OCI-LY7 (cell line): ENCODE data around the gene PCNX3. TPM values are rescaled to one million over a fixed set of nuclear protein-coding genes. Genes with fewer than 3 reads are reported as not detected.

ENCODE experiments used
- BruUV-seq: library from RNA; stranded (reverse); fragments of 400-500 nt; replicated peaks from 2 replicates; lab custom pipeline; 2021; lab: Mats Ljungman, UMichigan
- CTCF ChIA-PET: fragments of 300-600 bp; sonication (Branson Sonifier 250); formaldehyde crosslinking; loops from one replicate; lab custom pipeline; 2022; ENCODE audit warnings: antibody characterized with exemption; ENCODE audit not compliant: unreplicated experiment; lab: Charles Lee
- POLR2A ChIA-PET: fragments of 300-600 bp; sonication (Branson Sonifier 250); formaldehyde crosslinking; loops from one replicate; lab custom pipeline; 2022; ENCODE audit warnings: antibody characterized with exemption; lab: Charles Lee
- DNase-seq: peaks from one replicate; pipeline ENCODE4 v3.0.0-alpha.2; 2015; ENCODE audit warnings: low spot score
- H2AFZ ChIP-seq: fragments of 200-600 bp; sonication (generic), shearing (Covaris generic); 2 replicates; pipeline ENCODE4 v1.6.1; 2014; ENCODE audit warnings: mild to moderate bottlenecking, antibody characterized with exemption, low read length, moderate library complexity
- H3K27ac ChIP-seq: fragments of 200-600 bp; sonication (generic); 2 replicates; pipeline ENCODE4 v1.5.1; 2014; ENCODE audit warnings: mixed run types, low read depth, mild to moderate bottlenecking, moderate library complexity, low read length, inconsistent platforms; ENCODE audit not compliant: poor library complexity, severe bottlenecking
- H3K36me3 ChIP-seq: fragments of 200-600 bp; sonication (generic); 2 replicates; pipeline ENCODE4 v1.6.1; 2014; ENCODE audit warnings: mild to moderate bottlenecking, antibody characterized with exemption, low read length, moderate library complexity, mixed read lengths; ENCODE audit not compliant: insufficient read depth
- H3K4me1 ChIP-seq: fragments of 200-600 bp; sonication (generic); 2 replicates; pipeline ENCODE4 v1.5.1; 2014; ENCODE audit warnings: mild to moderate bottlenecking, low read length; ENCODE audit not compliant: insufficient read depth, poor library complexity, severe bottlenecking
- H3K4me2 ChIP-seq: fragments of 200-600 bp; sonication (generic); 2 replicates; pipeline ENCODE4 v1.6.1; 2014; ENCODE audit warnings: mild to moderate bottlenecking, low read length
- H3K4me3 ChIP-seq: fragments of 200-600 bp; sonication (generic); 2 replicates; pipeline ENCODE4 v1.5.1; 2014; ENCODE audit warnings: mild to moderate bottlenecking, low read depth, low read length; ENCODE audit not compliant: poor library complexity, severe bottlenecking
- H3K79me2 ChIP-seq: fragments of 200-600 bp; sonication (generic); 2 replicates; pipeline ENCODE4 v1.6.1; 2016; ENCODE audit warnings: low read depth, mild to moderate bottlenecking, low read length, moderate library complexity, mixed read lengths; ENCODE audit not compliant: insufficient read depth
- H3K9me2 ChIP-seq: fragments of 200-600 bp; sonication (generic); 2 replicates; pipeline ENCODE4 v1.6.1; 2016; ENCODE audit warnings: mild to moderate bottlenecking, low read length, mixed read lengths; ENCODE audit not compliant: insufficient read depth
- H3K9me3 ChIP-seq: fragments of 200-600 bp; sonication (generic); 2 replicates; pipeline ENCODE4 v1.6.1; 2014; ENCODE audit warnings: mild to moderate bottlenecking, mixed run types, low read length, mixed read lengths
- H4K20me1 ChIP-seq: fragments of 200-600 bp; sonication (generic); 2 replicates; pipeline ENCODE4 v1.6.1; 2014; ENCODE audit warnings: mild to moderate bottlenecking, antibody characterized with exemption, low read length, moderate library complexity, mixed read lengths; ENCODE audit not compliant: insufficient read depth
- EZH2phosphoT487 ChIP-seq: fragments of 200-600 bp; sonication (generic); IDR thresholded peaks from 2 replicates; pipeline ENCODE4 v1.6.1; 2018; ENCODE audit warnings: low read depth, borderline replicate concordance, mild to moderate bottlenecking, mixed run types, antibody characterized with exemption, low read length, moderate library complexity, mixed read lengths
- intact Hi-C: fragments of 100-400 bp; cut with micrococcal nuclease; formaldehyde crosslinking; loops from one replicate; pipeline ENCODE4 v1.10.0; 2022; ENCODE audit not compliant: unreplicated experiment
- total RNA-seq, 2 experiments: library from RNA; depleted of rRNA in 1 of 2; stranded (reverse); fragments of >200 nt in 1 of 2; shearing (Covaris generic) in 1 of 2; gene quantifications; 2 replicates each; pipeline ENCODE4 v1.2.3, GENCODE V29; 2014 to 2022
- TF ChIP-seq, protein P1 (sequence below): fragments of 200-600 bp; sonication (generic); conservative IDR thresholded peaks from 2 replicates; pipeline ENCODE4 v1.5.1; 2014; ENCODE audit warnings: mild to moderate bottlenecking, antibody characterized with exemption, low read length, moderate library complexity, mixed read lengths

The PCNX3 gene
- total RNA-seq, 2 experiments from 2014 or later, result 36.2 to 66.7 TPM

DNA sequence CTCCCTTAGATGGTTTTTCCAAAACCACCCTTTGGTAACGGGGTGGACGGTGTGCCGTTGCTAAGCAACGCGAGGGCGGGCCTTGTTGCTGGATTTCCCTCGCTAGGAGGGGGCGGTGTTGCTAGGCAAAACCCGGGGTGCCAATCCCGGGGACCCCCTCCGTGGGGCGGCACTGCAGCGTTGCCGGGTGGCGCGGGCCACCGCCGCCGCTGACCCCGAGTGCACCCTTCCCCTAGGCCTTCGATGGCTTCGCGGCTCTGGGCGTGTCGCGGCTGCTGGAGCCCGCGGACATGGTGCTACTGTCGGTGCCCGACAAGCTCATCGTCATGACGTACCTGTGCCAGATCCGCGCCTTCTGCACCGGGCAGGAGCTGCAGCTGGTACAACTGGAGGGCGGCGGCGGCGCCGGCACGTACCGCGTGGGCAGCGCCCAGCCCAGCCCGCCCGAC is 30.8 kb upstream of the PCNX3 start:
- no peak overlapping the region for H3K27ac ChIP-seq
- POLR2A ChIA-PET, result no interaction called here
- no peaks in the 10 kb centered on the region for H3K9me2 ChIP-seq
- no peak for DNase-seq
- no peaks in the 10 kb centered on the region for H3K9me3 ChIP-seq
- BruUV-seq, result no TSS peak
- H2AFZ ChIP-seq, result no peak overlapping the region
- TF ChIP-seq, protein P1, sequence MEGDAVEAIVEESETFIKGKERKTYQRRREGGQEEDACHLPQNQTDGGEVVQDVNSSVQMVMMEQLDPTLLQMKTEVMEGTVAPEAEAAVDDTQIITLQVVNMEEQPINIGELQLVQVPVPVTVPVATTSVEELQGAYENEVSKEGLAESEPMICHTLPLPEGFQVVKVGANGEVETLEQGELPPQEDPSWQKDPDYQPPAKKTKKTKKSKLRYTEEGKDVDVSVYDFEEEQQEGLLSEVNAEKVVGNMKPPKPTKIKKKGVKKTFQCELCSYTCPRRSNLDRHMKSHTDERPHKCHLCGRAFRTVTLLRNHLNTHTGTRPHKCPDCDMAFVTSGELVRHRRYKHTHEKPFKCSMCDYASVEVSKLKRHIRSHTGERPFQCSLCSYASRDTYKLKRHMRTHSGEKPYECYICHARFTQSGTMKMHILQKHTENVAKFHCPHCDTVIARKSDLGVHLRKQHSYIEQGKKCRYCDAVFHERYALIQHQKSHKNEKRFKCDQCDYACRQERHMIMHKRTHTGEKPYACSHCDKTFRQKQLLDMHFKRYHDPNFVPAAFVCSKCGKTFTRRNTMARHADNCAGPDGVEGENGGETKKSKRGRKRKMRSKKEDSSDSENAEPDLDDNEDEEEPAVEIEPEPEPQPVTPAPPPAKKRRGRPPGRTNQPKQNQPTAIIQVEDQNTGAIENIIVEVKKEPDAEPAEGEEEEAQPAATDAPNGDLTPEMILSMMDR, result no peak
- no peak for TF ChIP-seq EZH2phosphoT487
- H4K20me1 ChIP-seq, result no peaks in the 10 kb centered on the region
- no peaks in the 10 kb centered on the region for H3K79me2 ChIP-seq
- intact Hi-C loops, result no loop called here
- H3K36me3 ChIP-seq, result peaks cover 35% of the 10 kb centered on the region
- CTCF ChIA-PET, result no interaction called here
- no peak overlapping the region for H3K4me2 ChIP-seq
- peaks cover 33% of the 10 kb centered on the region for H3K4me1 ChIP-seq
- H3K4me3 ChIP-seq, result no peak overlapping the region

DNA sequence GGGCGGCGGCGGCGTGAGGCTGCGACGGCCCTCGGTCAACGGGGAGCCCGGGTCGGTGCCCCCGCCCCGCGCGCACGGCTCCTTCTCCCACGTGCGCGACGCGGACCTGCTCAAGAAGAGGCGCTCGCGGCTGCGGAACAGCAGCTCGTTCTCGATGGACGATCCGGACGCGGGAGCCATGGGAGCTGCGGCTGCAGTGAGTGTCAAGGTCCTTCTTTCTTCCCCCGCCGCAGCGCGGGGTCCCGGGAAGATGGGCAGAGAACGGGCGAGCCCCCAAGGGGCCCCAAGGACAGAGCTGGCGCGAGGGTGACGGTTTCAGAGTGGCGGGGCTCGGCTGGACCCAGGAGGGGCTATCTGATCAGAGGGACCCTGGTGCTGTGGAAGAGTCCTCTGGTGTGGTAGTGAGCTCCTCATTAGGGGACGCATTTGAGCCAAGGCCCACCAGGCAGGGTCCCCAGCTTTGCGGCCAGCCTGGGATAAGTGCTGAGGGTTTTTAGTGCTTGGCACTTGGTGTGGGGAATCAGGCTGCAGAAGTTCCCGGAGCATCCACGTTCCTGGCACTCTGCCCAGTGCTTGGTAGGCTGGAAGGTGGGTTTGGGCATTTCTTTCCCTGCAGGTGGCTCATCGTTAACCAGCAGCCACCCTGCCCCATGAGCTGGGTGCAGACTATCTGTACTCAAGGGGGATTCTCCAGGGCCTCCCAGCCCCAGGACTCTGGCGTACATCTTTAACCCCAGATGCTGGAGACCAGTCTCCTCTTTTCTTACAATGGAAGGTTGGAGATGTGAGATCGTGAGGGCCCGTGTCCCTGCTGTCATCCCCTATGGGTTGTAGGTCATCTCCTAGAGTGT is 30.0 kb upstream of the PCNX3 start:
- no peak for DNase-seq
- no TSS peak for BruUV-seq
- no peak overlapping the region for H2AFZ ChIP-seq
- intact Hi-C loops, result no loop called here
- H3K4me1 ChIP-seq, result peaks cover 36% of the 10 kb centered on the region
- no peak overlapping the region for H3K27ac ChIP-seq
- peaks cover 32% of the 10 kb centered on the region for H3K36me3 ChIP-seq
- no peaks in the 10 kb centered on the region for H3K9me2 ChIP-seq
- H3K4me3 ChIP-seq, result no peak overlapping the region
- no peaks in the 10 kb centered on the region for H3K9me3 ChIP-seq
- POLR2A ChIA-PET, result no interaction called here
- H3K4me2 ChIP-seq, result no peak overlapping the region
- no peak for TF ChIP-seq EZH2phosphoT487
- TF ChIP-seq, protein P1, result no peak
- H4K20me1 ChIP-seq, result no peaks in the 10 kb centered on the region
- no peaks in the 10 kb centered on the region for H3K79me2 ChIP-seq
- CTCF ChIA-PET, result no interaction called here

DNA sequence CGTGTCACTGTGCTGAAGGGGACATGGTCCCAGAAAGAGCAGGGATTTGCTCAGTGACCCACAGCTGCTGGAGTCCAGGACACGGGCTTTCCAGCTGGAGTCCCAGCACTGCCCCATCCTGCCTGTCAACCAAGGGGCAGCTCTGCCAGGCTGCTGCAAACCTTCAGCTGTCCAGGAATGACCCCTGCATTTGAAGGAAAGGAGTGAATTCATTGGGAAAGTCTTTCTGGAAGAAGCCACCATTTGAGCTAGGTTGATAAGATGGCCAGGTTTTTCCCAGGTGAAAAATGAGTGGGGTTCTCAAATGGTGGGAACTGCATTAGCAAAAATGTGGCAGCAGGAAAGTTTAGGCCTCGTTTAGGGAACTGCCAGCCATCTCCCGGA is 29.3 kb upstream of the PCNX3 start:
- no TSS peak for BruUV-seq
- TF ChIP-seq EZH2phosphoT487, result no peak
- TF ChIP-seq, protein P1, result no peak
- ChIA-PET CTCF (no interaction called here), POLR2A (interaction anchor here (0.6 kb wide), 1 partner anchor 17 kb away, joined by 4 read pairs; no protein-coding TSS in a partner anchor)
- Histone ChIP-seq H3K9me3 (no peaks in the 10 kb centered on the region), H3K4me1 (peaks cover 36% of the 10 kb centered on the region), H3K27ac (no peak overlapping the region), H3K36me3 (peaks cover 27% of the 10 kb centered on the region; the same call in 1 of the 2 replicates), H3K4me3 (no peak overlapping the region), H3K9me2 (no peaks in the 10 kb centered on the region), H3K79me2 (no peaks in the 10 kb centered on the region), H2AFZ (no peak overlapping the region), H3K4me2 (no peak overlapping the region), H4K20me1 (no peaks in the 10 kb centered on the region)
- intact Hi-C loops, result no loop called here
- no peak for DNase-seq
